Left colon (tissue), 2 donors: ENCODE data around the gene ARIH2. TPM values are rescaled to one million over a fixed set of nuclear protein-coding genes. Genes with fewer than 3 reads are reported as not detected.

Experiments
- ATAC-seq: fragments of 200-7000 bp; cut with Tn5 transposase; one replicate; pipeline ENCODE4 v1.9.1; 2020; ENCODE audit warnings: mild to moderate bottlenecking, moderate library complexity
- DNase-seq, 2 donors: peaks; one replicate each; pipeline ENCODE4 v3.0.0-alpha.2; 2020
- intact Hi-C, 2 donors: fragments of 100-400 bp; cut with DNase I in 1 of 2; cut with micrococcal nuclease in 1 of 2; formaldehyde crosslinking; loops; one replicate each; pipeline versions ENCODE4 v1.11.2 to v1.14.0; 2022; cut with DNase I, micrococcal nuclease
- total RNA-seq, 2 donors: library from RNA; stranded (reverse); fragmentation: NEBNext Ultra II Directional; extraction: Animal tissue kit (Norgen Biotek cat#: 25700); gene quantifications; one replicate each; pipeline ENCODE4 v1.2.1, GENCODE V29; 2021
- donor health status: DM: no; HTN: no; CAD: no.
- donor health status: DM: yes; HTN: yes; CAD: no.

ARIH2 gene
- total RNA-seq, 2 donors from 2014 or later: 72.3 to 82.0 TPM

DNA sequence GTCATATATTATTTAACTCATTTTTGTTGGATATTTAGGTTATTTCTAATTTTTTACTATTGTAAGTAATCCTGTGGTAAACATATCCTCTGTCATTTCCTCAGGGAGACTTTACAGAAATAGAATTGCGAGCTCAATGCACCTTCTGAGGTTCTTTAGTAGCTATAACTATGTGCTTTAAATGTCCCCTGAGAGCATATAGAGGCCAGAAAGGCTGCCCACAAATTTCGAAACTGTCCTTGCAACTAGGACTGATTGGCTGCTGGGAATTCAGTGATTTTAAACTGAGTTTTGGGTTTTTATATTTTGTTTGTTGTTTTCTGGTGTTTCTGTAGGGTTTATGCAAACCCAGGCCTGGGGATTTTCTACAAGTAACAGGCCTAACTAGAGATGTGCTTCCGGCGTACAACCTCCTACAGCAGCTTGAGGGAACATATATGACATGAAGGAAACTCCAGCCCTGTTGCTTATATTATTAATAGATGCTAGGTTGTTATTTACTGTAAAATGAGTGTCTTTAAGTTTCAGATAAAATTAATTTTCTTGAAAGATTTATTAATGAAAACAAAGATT is 42.3 kb downstream of the ARIH2 start:
- no peak for DNase-seq
- no peak for ATAC-seq
- intact Hi-C loops: no loop called here

GRCh38 chr3:48962340-48962739 is 43.7 kb downstream of the ARIH2 start:
- intact Hi-C loops: no loop called here
- DNase-seq (no peak), ATAC-seq (no peak)

DNA sequence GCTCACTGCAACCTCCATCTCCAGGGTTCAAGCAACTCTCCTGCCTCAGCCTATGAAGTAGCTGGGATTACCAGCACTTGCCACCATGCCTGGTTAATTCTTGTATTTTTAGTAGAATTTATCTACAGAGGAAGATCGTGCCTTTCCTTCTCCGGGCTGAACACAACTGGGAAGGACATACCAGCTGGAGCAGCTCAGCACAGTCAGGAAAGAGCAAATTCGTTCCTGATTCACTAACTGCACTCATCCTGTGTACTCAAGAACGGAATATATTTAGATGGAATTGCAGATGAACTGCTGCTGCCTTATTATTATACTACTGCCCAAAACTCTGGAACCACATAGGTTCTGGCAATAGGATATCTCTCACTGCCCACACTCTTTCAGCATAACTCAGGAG is 44.3 kb downstream of the ARIH2 start:
- ATAC-seq (no peak), DNase-seq (no peak)
- intact Hi-C loops: no loop called here

DNA sequence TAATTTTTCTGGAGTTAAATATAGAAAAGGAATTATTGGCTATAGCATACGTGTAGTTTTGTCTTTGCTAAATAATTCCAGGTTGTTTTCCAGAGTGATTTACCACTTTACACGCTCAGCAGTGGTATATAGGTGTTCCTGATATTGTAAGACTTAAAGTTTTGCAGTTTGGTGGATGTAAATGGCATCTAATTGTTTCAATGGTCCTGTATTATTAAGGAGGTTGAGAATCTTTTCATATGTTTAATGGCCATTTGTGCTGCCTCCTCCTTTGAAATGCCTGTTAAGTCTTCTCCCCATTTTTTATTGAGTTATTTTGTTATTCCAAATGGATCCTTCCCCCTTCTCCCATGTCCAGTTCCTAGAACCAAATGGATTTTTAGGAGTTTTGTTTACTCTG is 44.9 kb downstream of the ARIH2 start:
- ATAC-seq (no peak), DNase-seq (no peak)
- intact Hi-C loops: no loop called here

DNA sequence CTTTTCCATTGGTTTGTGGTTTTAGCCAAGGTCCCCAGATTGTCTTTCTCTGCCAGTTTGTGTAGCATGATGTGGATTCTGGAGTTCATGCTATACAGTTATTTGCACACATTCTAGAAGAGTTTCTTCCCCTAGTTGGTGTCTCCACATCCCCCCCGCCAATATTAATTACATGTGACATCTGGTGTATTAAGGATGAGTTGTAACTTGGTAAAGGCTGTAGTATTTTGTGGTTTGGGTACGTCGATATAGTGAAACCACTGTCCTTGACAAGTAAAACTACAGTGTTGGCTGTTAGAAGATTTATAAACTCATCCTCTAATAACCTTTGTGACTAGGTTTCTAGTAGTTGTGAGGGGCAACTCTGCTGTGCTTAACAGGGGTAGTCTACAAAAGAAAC is 47.7 kb downstream of the ARIH2 start:
- DNase-seq (no peak), ATAC-seq (no peak)
- intact Hi-C loops: no loop called here

- peak; percentile 70 for ATAC-seq
- intact Hi-C loops: no loop called here
- peak; percentile 54 to 65 for DNase-seq
These were observed 48.3 kb downstream of the ARIH2 start for GRCh38 chr3:48966876-48967361.

DNA sequence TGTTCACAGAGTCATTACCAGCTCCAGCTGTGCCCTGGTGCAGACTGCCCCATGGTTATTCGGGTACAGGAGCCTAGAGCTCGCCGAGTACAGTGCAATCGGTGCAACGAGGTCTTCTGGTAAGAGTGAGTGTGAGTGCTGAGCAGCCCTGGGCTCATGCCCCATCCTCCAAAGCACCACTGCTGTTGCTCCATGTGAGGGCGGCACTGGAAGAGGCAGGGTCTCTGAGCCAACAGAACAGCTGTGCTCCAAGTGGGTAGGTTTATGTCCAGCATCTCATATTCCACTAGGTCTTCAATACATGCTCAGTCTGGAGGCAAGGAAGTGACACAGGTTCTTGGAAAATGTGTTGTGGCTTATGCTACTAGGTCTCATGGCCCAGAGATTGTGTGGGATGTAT is 51.9 kb downstream of the ARIH2 start:
- DNase-seq: no peak
- ATAC-seq: no peak
- intact Hi-C loops: no loop called here

GRCh38 chr3:48974076-48974864 is 55.6 kb downstream of the ARIH2 start:
- ATAC-seq: no peak
- DNase-seq: no peak
- intact Hi-C loops: no loop called here

DNA sequence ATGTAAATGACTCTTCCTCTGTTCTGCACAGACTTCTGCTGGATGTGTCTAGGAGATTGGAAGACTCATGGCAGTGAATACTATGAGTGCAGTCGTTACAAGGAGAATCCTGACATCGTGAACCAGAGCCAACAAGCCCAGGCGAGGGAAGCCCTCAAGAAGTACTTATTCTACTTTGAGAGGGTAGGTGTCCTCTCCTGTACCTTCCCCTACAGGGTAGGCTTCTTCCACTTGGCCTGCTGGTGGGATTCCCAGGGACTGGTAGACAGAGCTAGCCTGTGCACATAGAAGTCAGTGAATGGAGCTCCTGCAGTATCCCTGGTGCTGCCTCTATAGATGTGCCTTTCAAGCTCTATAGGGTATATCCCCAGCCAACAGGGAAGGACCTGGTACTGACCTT is 60.8 kb downstream of the ARIH2 start:
- intact Hi-C loops: no loop called here
- ATAC-seq: no peak
- no peak for DNase-seq

DNA sequence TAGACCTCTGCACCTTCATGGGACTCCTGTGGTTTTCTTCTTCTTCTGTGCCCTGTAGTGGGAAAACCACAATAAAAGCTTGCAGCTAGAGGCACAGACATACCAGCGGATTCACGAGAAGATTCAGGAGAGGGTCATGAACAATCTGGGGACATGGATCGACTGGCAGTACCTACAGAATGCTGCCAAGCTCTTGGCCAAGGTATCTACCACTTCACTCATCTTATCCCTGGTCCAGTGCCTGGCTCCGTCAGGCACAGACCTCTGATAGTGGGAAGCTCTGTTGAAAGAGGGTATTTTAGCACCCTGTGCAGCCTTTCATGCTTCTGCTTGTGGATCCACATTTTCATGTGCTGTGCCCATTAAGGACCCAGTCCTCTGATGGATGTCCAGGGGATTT is 61.7 kb downstream of the ARIH2 start:
- ATAC-seq (no peak), DNase-seq (no peak)
- intact Hi-C loops: no loop called here

DNA sequence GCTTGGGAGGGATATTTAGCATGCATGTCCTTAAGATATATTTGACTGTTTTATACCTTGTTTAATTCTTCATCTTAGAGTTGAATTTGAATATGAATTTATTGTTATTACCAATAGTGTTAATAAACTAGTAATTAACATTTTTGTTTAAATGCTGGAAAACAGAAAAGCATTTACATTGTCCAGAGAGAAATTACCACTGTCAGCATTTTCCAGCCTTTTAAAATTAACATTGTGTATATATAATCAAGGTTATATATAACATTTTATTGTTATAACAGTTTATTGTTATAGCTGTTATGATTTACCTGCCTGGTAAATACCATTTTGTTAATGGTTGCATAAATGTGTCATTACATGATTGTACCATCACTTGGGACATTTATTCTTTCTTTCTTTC is 63.4 kb downstream of the ARIH2 start:
- DNase-seq (no peak), ATAC-seq (peak; percentile 53)
- intact Hi-C loops: no loop called here

DNA sequence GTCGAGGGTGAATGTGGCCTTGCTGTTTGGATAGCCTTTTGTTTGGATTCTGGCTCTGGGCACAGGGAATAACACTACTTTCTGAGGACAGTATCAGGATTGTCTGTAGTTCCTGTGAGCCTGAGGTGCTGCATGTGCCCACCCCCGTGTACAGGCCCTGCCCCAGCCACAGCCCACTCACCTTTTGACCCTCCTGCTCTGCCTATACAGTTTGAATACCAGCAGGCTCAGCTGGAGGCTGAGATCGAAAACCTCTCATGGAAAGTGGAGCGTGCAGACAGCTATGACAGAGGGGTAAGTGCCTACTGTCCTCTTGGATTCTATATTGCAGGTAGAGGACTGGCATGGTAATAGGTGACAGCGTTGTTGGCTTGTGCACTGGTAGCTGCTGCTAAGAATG is 64.0 kb downstream of the ARIH2 start:
- no peak for DNase-seq
- intact Hi-C loops: no loop called here
- ATAC-seq: no peak

DNA sequence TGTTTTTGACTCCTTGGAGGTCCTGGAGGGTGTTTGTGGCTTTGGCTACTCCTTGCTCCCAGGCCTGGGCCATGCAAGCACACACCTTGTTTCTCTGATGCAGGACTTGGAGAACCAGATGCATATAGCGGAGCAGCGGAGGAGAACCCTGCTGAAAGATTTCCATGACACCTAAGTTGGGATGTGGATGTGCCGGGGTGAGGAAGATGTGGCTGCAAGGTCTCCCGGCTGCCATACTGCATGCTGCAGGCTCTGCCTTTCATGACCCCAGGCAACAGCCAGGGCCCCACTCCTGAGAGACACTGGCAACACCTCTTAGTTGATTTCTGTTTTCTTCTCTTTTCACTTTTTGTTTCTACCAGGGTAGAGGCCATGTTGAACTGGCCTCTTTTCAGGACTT is 64.5 kb downstream of the ARIH2 start:
- DNase-seq (no peak), ATAC-seq (no peak)
- intact Hi-C loops: no loop called here

GRCh38 chr3:48984663-48985062 is 66.0 kb downstream of the ARIH2 start:
- DNase-seq (no peak), ATAC-seq (no peak)
- intact Hi-C loops: no loop called here

GRCh38 chr3:48985831-48986376 is 67.3 kb downstream of the ARIH2 start:
- no peak for DNase-seq
- intact Hi-C loops: no loop called here
- ATAC-seq: no peak

GRCh38 chr3:48989126-48989795 is 70.6 kb downstream of the ARIH2 start:
- DNase-seq: peak in 1 of 2 donors; percentile 23
- no peak for ATAC-seq
- intact Hi-C loops: no loop called here

DNA sequence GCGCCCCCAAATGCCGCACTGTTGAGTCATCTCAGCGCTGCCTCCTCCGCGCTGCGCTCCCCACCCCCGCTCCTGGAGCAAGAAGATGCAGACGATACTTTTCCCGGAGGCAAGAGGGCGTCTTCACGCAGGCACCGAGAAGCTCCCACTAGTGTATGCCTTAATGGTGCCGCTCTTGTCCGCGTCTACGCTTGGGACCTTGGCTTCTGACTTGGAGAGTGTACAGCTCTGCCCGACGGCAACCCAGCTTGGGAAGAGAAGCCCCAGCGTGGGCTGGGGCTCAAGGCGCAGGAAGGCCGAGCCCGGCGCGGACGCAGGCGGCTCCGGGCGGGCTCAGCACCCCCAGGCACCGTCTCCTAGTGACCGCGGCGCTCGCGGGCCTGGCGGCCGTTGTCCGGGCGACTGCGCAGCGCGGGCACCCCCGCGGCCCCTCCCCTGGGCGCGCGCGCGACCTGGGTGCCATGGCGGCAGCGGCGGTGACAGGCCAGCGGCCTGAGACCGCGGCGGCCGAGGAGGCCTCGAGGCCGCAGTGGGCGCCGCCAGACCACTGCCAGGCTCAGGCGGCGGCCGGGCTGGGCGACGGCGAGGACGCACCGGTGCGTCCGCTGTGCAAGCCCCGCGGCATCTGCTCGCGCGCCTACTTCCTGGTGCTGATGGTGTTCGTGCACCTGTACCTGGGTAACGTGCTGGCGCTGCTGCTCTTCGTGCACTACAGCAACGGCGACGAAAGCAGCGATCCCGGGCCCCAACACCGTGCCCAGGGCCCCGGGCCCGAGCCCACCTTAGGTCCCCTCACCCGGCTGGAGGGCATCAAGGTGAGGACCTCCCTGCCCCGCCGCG is 71.4 kb downstream of the ARIH2 start, which contains the start of gene P4HTM:
Gene P4HTM (plus strand): TSS at position 446 of the 840 bp plus-strand sequence. CDS start 16 bp downstream, at position 462.
- peak; percentile 80 for ATAC-seq
- intact Hi-C loops: no loop called here
- peak; percentile 83 to 87 for DNase-seq

DNA sequence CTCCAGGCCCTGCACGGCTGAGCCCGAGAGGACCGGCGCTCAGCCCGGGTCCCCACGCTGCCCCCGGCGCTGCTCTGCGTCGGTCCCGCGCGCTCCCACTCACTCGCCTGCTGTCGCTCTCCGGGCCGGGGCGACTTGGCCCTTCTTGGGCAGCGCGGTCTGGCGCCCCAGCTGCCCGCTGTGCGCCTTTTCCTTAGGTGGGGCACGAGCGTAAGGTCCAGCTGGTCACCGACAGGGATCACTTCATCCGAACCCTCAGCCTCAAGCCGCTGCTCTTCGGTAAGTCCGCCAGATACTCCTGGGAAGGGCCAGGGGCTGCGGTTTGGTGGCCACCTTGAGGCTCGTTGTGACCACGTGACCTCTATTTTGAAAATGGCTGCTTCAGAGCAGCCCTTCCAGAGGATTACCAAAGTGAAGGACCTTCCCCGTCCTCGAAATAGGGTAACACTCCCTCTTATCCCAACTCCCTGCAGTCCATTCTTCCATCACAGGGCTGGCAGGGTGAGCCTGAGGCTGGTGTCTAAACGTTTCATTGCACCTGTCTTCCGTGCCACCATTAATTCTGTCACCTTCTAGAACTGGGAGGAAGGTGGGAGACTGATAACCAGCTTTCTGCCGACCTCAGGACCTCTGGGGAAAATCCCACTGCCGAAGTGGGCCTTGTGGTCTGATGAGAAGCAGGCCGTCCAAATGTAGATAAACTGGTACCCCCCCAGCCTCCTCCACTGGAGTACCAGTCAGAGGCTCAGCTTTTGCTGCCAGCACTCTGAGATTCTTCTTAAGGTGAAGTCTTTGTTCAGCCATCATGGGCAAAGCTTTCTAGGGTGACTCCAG is 72.2 kb downstream of the ARIH2 start:
- DNase-seq (peak in 1 of 2 donors; percentile 45), ATAC-seq (peak; percentile 42)
- intact Hi-C loops: no loop called here
